ENCODE results near the gene ATP6V1E1. TPM values are rescaled to one million over a fixed set of nuclear protein-coding genes. Genes with fewer than 3 reads are reported as not detected.

ATP6V1E1 gene
- total and polyA plus RNA-seq, 9 of the 15 experiments (the other 6 are each of a cell fraction or from before 2014, with no cell fraction given) = 122 to 249 (median 179) TPM

DNA sequence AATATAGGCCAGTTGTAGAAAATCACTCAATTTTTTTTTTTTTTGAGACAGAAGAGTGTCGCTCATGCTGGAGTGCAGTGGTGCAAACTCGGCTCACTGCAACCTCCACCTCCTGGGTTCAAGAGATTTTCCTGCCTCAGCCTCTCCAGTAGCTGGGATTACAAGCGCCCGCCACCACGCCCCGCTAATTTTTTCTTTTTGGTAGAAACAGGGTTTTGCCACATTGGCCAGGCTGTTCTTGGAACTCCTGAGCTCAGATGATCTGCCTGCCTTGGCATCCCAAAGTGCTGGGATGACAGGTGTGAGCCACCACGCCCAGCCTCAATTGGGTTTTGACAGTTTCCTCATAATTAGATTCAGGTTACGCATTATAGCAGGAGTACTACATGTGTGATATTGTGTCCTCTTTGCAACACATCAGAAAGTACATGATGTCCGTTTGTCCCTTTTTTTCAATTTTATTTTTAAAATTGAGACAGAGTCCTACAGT lies 2.6 kb upstream of the ATP6V1E1 start:
- intact Hi-C loops (cut with micrococcal nuclease) = no loop called here
- H3K4me3 ChIP-seq = no peak overlapping the region
- WGBS (ENCODE audit: insufficient coverage, low coverage, missing lambda C conversion rate) = 91% methylated on average over 9 of the region's 9 CpGs

More for the DNA sequence above, 2.6 kb upstream of the ATP6V1E1 start:
- in situ Hi-C loops (cut with MboI) = no loop called here
- Histone ChIP-seq H3K27ac (ENCODE audit: extremely low read depth, low read depth, low read length) (no peak overlapping the region), H3K9me3 (replicated peaks; ENCODE audit: control insufficient read depth, insufficient read depth, low read depth, low read length) (no peaks in the 10 kb centered on the region), H3K79me2 (ENCODE audit: control insufficient read depth, insufficient read depth, low read length) (peaks cover 35% of the 10 kb centered on the region), H3K4me2 (ENCODE audit: insufficient read depth, low read length) (no peak overlapping the region), H3K36me3 (ENCODE audit: control insufficient read depth, insufficient read depth, low read length) (peaks cover 6% of the 10 kb centered on the region; the same call in 1 of the 3 replicates), H3K4me1 (replicated peaks in 1 of 2; ENCODE audit: control insufficient read depth in 2 of 2, insufficient read depth in 2 of 2, low read length in 2 of 2) (peaks cover 35 to 40% of the 10 kb centered on the region in 2 experiments), H3K27me3 (ENCODE audit: control insufficient read depth in 2 of 2, insufficient read depth in 2 of 2, low read length in 2 of 2) (no peaks in the 10 kb centered on the region), H3K9me1 (ENCODE audit: control insufficient read depth, insufficient read depth, low read length) (no peaks in the 10 kb centered on the region), H3K9ac (ENCODE audit: insufficient read depth in 1 of 2, low read depth in 2 of 2, low read length in 2 of 2) (no peak overlapping the region), H4K20me1 (replicated peaks; ENCODE audit: control insufficient read depth, insufficient read depth, low read length) (no peaks in the 10 kb centered on the region), H2AFZ (ENCODE audit: low read depth, low read length) (no peak overlapping the region)
- no peak for DNase-seq (ENCODE audit: extremely low read depth in 1 of 4, low spot score in 3 of 4)
- no peak for TF ChIP-seq FOXA1 (IDR thresholded peaks at IDR 0.05; ENCODE audit: borderline replicate concordance)
- TF ChIP-seq, protein P1, sequence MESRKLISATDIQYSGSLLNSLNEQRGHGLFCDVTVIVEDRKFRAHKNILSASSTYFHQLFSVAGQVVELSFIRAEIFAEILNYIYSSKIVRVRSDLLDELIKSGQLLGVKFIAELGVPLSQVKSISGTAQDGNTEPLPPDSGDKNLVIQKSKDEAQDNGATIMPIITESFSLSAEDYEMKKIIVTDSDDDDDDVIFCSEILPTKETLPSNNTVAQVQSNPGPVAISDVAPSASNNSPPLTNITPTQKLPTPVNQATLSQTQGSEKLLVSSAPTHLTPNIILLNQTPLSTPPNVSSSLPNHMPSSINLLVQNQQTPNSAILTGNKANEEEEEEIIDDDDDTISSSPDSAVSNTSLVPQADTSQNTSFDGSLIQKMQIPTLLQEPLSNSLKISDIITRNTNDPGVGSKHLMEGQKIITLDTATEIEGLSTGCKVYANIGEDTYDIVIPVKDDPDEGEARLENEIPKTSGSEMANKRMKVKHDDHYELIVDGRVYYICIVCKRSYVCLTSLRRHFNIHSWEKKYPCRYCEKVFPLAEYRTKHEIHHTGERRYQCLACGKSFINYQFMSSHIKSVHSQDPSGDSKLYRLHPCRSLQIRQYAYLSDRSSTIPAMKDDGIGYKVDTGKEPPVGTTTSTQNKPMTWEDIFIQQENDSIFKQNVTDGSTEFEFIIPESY (CRISPR knock-in tag; IDR thresholded peaks at IDR 0.05) = peak; percentile 72; the same call in 1 of the 2 replicates
- no peak for TF ChIP-seq ZSCAN32 (CRISPR knock-in tag; IDR thresholded peaks at IDR 0.05)
- TF ChIP-seq DDX20 (tag; IDR thresholded peaks at IDR 0.05; ENCODE audit: low read depth) = no peak
- FAIRE-seq = no peak
- POLR2A ChIA-PET = interaction anchor here (1.0 kb wide), 1 partner anchor 9 kb away, joined by 3 read pairs; no protein-coding TSS in a partner anchor
- CTCF ChIA-PET (ENCODE audit: low intra/inter-chr PET ratio) = no interaction called here
- ATAC-seq = no peak
- no TSS peak for BruUV-seq (replicated peaks)
